ENCODE data around the gene LUM.

The LUM gene

GRCh38 chr12:91070936-91071335, 40.4 kb downstream of the LUM start:
- no peak overlapping the region for H3K27ac Mint-ChIP-seq
- H3K27me3 Mint-ChIP-seq: no peaks in the 10 kb centered on the region
- no peaks in the 10 kb centered on the region for H3K36me3 Mint-ChIP-seq
- no peaks in the 10 kb centered on the region for H3K9me3 Mint-ChIP-seq
- ATAC-seq: no peak
- H3K4me3 Mint-ChIP-seq: no peak overlapping the region
- H3K4me1 Mint-ChIP-seq: no peaks in the 10 kb centered on the region

GRCh38 chr12:91065396-91065795, 45.9 kb downstream of the LUM start:
- Mint-ChIP-seq H3K9me3 (no peaks in the 10 kb centered on the region), H3K4me1 (no peaks in the 10 kb centered on the region), H3K27me3 (no peaks in the 10 kb centered on the region), H3K4me3 (no peak overlapping the region), H3K36me3 (no peaks in the 10 kb centered on the region), H3K27ac (no peak overlapping the region)
- no peak for ATAC-seq

DNA sequence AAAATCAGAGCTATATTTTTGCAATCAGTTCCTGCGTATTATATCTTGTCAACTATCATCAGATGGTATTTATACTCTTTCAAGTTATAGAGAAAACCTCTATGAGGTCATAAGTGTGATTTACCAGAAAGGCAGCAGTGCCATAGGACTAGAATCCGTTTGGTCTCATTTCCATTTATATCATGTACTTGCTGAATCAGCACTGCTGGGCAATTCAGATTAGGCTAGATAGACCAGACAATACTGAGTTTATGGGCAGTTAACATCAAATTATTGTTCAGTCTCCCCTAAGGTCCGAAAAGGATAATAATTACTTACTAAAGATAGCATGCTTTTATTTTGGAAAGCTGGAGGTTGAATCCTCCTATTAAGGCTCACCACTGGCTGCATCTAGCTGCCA, 46.7 kb downstream of the LUM start:
- Mint-ChIP-seq H3K9me3 (no peaks in the 10 kb centered on the region), H3K4me1 (no peaks in the 10 kb centered on the region), H3K36me3 (no peaks in the 10 kb centered on the region), H3K27me3 (no peaks in the 10 kb centered on the region), H3K27ac (no peak overlapping the region), H3K4me3 (no peak overlapping the region)
- no peak for ATAC-seq

DNA sequence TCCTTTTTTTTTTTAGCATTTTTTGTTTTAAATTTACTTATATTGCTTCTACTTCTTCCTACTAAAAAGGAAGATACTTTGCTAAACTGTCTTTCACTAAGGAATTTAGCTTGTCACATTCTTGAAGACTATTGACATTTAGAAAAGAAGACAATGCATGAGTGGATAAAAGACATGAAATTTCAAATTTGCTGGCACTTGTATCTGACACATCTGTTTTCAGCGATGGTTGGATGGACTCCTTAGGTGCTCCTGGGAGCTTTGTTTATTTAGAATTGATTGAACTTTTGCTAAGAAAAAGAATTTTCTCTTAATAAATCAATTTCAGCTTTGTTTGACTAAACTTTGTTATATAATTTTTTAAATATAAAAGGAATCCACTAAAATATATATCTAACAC, 50.2 kb downstream of the LUM start:
- H3K4me1 Mint-ChIP-seq: no peaks in the 10 kb centered on the region
- no peaks in the 10 kb centered on the region for H3K36me3 Mint-ChIP-seq
- no peaks in the 10 kb centered on the region for H3K9me3 Mint-ChIP-seq
- ATAC-seq: no peak
- no peak overlapping the region for H3K4me3 Mint-ChIP-seq
- no peaks in the 10 kb centered on the region for H3K27me3 Mint-ChIP-seq
- no peak overlapping the region for H3K27ac Mint-ChIP-seq

GRCh38 chr12:91059211-91059610, 52.1 kb downstream of the LUM start:
- no peaks in the 10 kb centered on the region for H3K9me3 Mint-ChIP-seq
- H3K27ac Mint-ChIP-seq: no peak overlapping the region
- H3K27me3 Mint-ChIP-seq: no peaks in the 10 kb centered on the region
- no peak for ATAC-seq
- H3K36me3 Mint-ChIP-seq: no peaks in the 10 kb centered on the region
- no peaks in the 10 kb centered on the region for H3K4me1 Mint-ChIP-seq
- no peak overlapping the region for H3K4me3 Mint-ChIP-seq

- H3K27ac Mint-ChIP-seq: no peak overlapping the region
- ATAC-seq: no peak
- no peaks in the 10 kb centered on the region for H3K9me3 Mint-ChIP-seq
- no peaks in the 10 kb centered on the region for H3K4me1 Mint-ChIP-seq
- no peak overlapping the region for H3K4me3 Mint-ChIP-seq
- H3K36me3 Mint-ChIP-seq: no peaks in the 10 kb centered on the region
- H3K27me3 Mint-ChIP-seq: no peaks in the 10 kb centered on the region
Measured at GRCh38 chr12:91058786-91059185, 52.5 kb downstream of the LUM start.

- H3K36me3 Mint-ChIP-seq: no peaks in the 10 kb centered on the region
- H3K4me3 Mint-ChIP-seq: no peak within 1 kb of the TSS
- H3K4me1 Mint-ChIP-seq: no peaks in the 10 kb centered on the region
- H3K27ac Mint-ChIP-seq: no peak within 1 kb of the TSS
- no peaks in the 10 kb centered on the region for H3K27me3 Mint-ChIP-seq
- no peak for ATAC-seq
- H3K9me3 Mint-ChIP-seq: no peaks in the 10 kb centered on the region
Measured at GRCh38 chr12:91057368-91058165, 53.7 kb downstream of the LUM start, which contains the start of gene KERA. TSS of gene KERA (minus strand) at chr12:91058024. CDS start at chr12:91056281, 1,743 bp downstream.

DNA sequence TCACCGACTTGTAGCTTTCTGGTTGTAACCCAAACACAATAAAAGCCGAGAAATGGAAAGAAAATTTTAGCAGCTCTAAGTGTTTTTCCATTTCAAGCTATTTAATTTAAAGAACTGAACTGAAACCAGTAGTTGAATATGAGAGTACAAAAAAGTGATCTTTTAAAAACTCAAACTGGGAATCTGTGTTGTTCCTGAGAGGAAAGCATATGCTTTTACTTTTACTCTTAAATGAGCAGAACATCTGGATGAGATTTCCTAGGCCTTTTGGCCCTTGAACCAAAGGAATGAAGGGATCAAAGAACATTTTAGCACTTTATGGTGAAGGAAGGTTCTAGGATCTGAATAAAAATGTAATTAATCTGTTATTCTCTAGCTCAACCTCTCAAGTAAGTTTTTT, 54.8 kb downstream of the LUM start:
- Mint-ChIP-seq H3K27me3 (no peaks in the 10 kb centered on the region), H3K4me1 (no peaks in the 10 kb centered on the region), H3K27ac (no peak overlapping the region), H3K36me3 (no peaks in the 10 kb centered on the region), H3K4me3 (no peak overlapping the region), H3K9me3 (no peaks in the 10 kb centered on the region)
- ATAC-seq: no peak

DNA sequence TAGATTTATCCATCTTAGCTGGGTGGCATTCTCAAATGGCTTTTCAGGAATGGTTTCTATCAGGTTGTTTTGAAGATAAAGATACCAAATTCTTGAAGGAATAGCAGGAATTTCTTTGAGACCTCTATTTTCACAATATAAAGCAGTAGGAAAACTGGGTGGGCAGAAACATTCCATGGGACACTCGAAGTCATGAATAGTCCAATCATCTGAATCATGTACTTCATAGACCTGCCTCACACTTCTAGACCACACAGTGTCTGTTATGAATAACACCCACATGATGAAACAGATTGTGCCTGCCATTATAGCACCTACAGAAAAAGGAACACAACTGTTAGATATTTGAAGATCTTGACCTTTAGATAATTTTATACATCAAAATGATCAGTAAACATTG, 55.3 kb downstream of the LUM start:
- H3K4me3 Mint-ChIP-seq: no peak overlapping the region
- H3K36me3 Mint-ChIP-seq: no peaks in the 10 kb centered on the region
- H3K27ac Mint-ChIP-seq: no peak overlapping the region
- ATAC-seq: no peak
- H3K9me3 Mint-ChIP-seq: no peaks in the 10 kb centered on the region
- no peaks in the 10 kb centered on the region for H3K4me1 Mint-ChIP-seq
- H3K27me3 Mint-ChIP-seq: no peaks in the 10 kb centered on the region

DNA sequence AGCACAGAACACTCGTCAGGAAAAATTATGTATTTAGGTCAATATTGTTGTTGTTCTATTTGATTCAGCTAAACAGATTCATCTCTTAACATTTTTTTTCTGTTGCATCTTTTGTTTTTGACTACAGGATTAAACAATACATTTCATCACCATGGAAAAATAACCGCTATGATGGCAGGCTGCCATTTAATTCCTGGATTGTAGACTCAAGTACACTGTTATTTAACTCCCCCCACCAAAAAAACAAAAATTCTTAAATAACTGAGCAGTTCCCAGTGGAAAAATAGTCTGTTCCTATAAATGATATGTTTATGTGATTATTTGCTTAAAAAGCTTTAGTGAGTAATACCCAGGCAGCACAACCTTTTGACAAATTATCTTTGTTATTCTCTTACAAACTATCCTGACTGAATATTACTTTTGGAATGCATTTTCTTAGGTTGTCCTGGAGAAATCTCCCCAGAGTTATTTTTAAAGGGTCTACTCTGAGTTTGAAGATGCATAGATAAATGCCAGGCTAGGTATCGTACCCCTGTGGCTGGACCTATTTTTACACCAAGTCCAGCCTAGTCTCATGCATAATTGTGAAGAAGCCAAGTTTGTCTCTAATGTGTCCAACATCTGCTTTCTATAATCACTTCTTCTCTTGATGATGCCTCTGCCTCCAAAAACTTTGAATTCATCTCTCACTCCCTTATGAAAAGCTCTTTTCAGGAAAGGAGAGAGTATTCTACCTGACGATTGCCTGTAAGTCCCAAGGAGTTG, 57.2 kb downstream of the LUM start:
- H3K36me3 Mint-ChIP-seq: no peaks in the 10 kb centered on the region

More for the DNA sequence above, 57.2 kb downstream of the LUM start:
- no peak overlapping the region for H3K4me3 Mint-ChIP-seq
- H3K27ac Mint-ChIP-seq: no peak overlapping the region
- no peaks in the 10 kb centered on the region for H3K27me3 Mint-ChIP-seq
- H3K9me3 Mint-ChIP-seq: no peaks in the 10 kb centered on the region
- no peaks in the 10 kb centered on the region for H3K4me1 Mint-ChIP-seq
- ATAC-seq: no peak
